ENCODE results near the gene PHF21A.
"Not testable (repeated sequence)": the region's sequence is repeated elsewhere in the genome, so short reads cannot be mapped to it uniquely, and the experiment has no call there.

The PHF21A gene

DNA sequence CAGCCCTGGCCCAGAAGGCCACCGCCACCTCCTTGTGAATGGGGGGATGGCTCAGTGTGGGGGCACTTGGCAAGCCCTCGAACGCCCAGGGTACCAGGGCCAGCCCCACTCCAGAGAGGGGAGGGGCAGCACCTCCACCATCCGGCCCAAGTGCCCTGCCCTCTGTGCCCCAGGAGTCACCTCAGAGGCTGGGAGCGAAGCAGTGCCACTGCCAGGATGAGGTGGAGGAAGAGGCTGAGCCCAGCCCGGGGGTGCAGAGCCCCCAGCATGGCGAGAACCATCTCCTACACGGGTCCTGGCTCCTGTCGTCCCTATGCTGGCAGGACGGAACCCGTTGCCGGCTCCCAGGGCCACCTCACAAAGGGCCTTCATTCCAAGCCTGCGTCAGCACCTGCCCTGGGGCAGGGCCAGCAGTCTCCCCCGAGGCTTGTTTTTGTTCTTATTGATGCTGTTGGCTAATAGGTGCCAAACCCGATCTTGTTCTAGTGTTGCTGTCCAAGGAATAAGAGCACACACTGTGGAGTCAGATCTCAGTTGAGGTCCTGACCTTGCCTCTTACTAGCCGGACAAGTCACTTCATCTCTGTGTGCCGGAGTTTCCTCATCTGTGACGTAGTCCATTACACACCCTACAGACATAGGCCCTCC is 214.2 kb downstream of the PHF21A start, which contains the start of gene FREY1:
Gene FREY1 (minus strand): TSS at position 307 of the 647 bp plus-strand sequence. CDS start 26 bp downstream, at position 281.
- TF ChIP-seq, protein P1, sequence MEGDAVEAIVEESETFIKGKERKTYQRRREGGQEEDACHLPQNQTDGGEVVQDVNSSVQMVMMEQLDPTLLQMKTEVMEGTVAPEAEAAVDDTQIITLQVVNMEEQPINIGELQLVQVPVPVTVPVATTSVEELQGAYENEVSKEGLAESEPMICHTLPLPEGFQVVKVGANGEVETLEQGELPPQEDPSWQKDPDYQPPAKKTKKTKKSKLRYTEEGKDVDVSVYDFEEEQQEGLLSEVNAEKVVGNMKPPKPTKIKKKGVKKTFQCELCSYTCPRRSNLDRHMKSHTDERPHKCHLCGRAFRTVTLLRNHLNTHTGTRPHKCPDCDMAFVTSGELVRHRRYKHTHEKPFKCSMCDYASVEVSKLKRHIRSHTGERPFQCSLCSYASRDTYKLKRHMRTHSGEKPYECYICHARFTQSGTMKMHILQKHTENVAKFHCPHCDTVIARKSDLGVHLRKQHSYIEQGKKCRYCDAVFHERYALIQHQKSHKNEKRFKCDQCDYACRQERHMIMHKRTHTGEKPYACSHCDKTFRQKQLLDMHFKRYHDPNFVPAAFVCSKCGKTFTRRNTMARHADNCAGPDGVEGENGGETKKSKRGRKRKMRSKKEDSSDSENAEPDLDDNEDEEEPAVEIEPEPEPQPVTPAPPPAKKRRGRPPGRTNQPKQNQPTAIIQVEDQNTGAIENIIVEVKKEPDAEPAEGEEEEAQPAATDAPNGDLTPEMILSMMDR (IDR thresholded peaks at IDR 0.05) = no peak
- no peak within 1 kb of the TSS for H3K4me3 ChIP-seq (ENCODE audit: low read depth in 1 of 2, low read length in 1 of 2)
- peaks cover 38% of the 10 kb centered on the region for H3K36me3 ChIP-seq
- no peaks in the 10 kb centered on the region for H3K9me3 ChIP-seq
- no peaks in the 10 kb centered on the region for H3K4me1 ChIP-seq (ENCODE audit: control insufficient read depth in 1 of 2, insufficient read depth in 1 of 2, low read depth in 1 of 2, low read length in 1 of 2)
- peaks cover 35% of the 10 kb centered on the region for H3K27me3 ChIP-seq
- no peak within 1 kb of the TSS for H3K27ac ChIP-seq

DNA sequence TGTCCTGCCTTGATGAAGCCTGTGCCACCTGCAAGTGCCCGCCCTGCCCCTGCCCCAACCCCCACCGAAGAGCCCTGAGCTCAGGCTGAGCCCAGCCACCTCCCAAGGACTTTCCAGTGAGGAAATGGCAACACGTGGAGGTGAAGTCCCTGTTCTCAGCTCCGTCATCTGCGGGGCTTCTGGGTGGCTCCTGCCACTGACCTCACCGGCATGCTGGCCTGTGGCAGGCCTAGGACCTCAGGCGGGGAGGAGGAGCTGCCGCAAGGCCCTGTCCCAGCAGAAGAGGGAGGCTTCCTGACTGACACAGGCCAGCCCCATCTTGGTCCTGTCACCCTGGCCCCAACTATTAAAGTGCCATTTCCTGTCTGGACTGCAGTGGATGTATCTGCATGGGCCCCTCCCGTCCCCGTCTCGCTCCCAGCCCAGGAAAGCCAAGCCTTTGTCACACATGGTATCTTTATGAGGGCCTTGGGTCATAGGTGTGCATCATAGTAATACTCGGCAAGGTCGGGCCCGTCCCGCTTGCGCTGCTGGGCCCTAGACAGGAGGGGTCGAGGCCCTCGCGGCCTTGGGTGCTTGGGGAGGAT is 215.1 kb downstream of the PHF21A start:
- Histone ChIP-seq H3K9me3 (no peaks in the 10 kb centered on the region), H3K27ac (no peak overlapping the region), H3K4me1 (ENCODE audit: control insufficient read depth in 1 of 2, insufficient read depth in 1 of 2, low read depth in 1 of 2, low read length in 1 of 2) (no peaks in the 10 kb centered on the region), H3K4me3 (ENCODE audit: low read depth in 1 of 2, low read length in 1 of 2) (no peak overlapping the region), H3K36me3 (peaks cover 29% of the 10 kb centered on the region), H3K27me3 (peaks cover 44% of the 10 kb centered on the region)
- TF ChIP-seq, protein P1 (IDR thresholded peaks at IDR 0.05) = no peak

DNA sequence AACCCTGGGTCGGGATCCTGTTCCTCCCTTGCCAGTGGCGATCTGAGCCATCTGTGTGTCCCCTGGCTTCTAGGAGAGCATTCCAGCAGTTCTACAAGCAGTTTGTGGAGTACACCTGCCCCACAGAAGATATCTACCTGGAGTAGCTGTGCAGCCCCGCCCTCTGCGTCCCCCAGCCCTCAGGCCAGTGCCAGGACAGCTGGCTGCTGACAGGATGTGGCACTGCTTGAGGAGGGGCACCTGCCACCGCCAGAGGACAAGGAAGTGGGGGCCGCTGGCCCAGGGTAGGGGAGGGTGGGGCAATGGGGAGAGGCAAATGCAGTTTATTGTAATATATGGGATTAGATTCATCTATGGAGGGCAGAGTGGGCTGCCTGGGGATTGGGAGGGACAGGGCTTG is 215.7 kb downstream of the PHF21A start:
- not testable (repeated sequence) for H3K27ac ChIP-seq; H3K9me3 ChIP-seq; H3K4me3 ChIP-seq (ENCODE audit: low read depth in 1 of 2, low read length in 1 of 2); H3K4me1 ChIP-seq (ENCODE audit: control insufficient read depth in 1 of 2, insufficient read depth in 1 of 2, low read depth in 1 of 2, low read length in 1 of 2)
- peaks cover 50% of the 10 kb centered on the region for H3K27me3 ChIP-seq
- peaks cover 23% of the 10 kb centered on the region for H3K36me3 ChIP-seq

DNA sequence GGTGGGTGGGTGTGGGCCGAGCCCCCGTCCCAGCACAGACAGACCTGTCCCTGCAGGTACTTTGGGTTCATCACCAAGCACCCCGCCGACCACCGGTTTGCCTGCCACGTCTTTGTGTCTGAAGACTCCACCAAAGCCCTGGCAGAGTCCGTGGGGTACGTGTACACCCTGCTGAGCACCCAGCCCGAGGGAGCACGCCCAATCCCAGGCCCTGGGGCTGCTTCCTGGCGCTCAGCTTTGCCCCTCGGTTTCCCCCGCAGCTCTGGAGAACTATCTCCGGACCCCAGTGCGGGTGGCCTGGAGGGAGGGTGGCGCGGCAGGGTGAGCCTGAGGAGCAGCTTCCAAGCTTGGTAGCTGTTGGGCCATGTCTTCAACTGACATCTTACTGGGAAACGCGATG is 216.2 kb downstream of the PHF21A start:
- TF ChIP-seq, protein P1 (IDR thresholded peaks at IDR 0.05) = no peak
- Histone ChIP-seq H3K4me3 (ENCODE audit: low read depth in 1 of 2, low read length in 1 of 2) (no peak overlapping the region), H3K9me3 (no peaks in the 10 kb centered on the region), H3K27ac (no peak overlapping the region), H3K36me3 (peaks cover 18% of the 10 kb centered on the region), H3K27me3 (peaks cover 55% of the 10 kb centered on the region), H3K4me1 (ENCODE audit: control insufficient read depth in 1 of 2, insufficient read depth in 1 of 2, low read depth in 1 of 2, low read length in 1 of 2) (no peaks in the 10 kb centered on the region)

DNA sequence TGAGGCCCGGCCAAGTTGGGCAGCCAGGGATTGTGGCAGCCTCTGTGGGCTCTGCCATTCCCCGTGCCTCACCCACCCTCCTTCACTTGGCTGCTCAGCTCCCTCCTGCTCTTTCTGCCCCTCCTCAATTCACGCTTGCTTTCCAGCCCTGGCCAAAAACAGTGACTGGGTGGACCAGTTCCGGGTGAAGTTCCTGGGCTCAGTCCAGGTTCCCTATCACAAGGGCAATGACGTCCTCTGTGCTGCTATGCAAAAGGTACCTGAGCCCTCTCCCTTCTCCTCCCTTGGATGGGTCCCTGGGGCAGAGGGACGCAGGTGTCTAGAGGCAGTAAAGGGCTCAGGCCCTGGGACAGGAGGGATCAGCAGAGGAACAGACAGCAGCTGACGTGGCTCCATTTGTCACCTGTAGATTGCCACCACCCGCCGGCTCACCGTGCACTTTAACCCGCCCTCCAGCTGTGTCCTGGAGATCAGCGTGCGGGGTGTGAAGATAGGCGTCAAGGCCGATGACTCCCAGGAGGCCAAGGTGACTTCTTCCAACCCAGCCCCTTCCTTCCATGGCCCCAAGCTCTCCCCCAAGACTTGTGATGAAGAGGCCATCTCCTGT is 216.8 kb downstream of the PHF21A start:
- TF ChIP-seq, protein P1 (IDR thresholded peaks at IDR 0.05) = no peak
- H3K4me3 ChIP-seq (ENCODE audit: low read depth in 1 of 2, low read length in 1 of 2) = no peak overlapping the region
- H3K4me1 ChIP-seq (ENCODE audit: control insufficient read depth in 1 of 2, insufficient read depth in 1 of 2, low read depth in 1 of 2, low read length in 1 of 2) = peaks cover 0 to 5% of the 10 kb centered on the region in 2 experiments
- H3K27ac ChIP-seq = no peak overlapping the region
- H3K36me3 ChIP-seq = peaks cover 12% of the 10 kb centered on the region
- H3K9me3 ChIP-seq = no peaks in the 10 kb centered on the region
- H3K27me3 ChIP-seq = peaks cover 62% of the 10 kb centered on the region

Data from neutrophil (primary cell).